HG03280 (cell line): ENCODE results near the gene ACTR1B.
"Not testable (repeated sequence)": the region's sequence is repeated elsewhere in the genome, so short reads cannot be mapped to it uniquely, and the experiment has no call there.

Experiments used
- ATAC-seq: cut with Tn5 transposase; IDR thresholded peaks from one replicate; pipeline ENCODE4 v1.9.1; 2021; ENCODE audit warnings: mild to moderate bottlenecking, moderate library complexity; ENCODE audit not compliant: unreplicated experiment

ACTR1B gene

GRCh38 chr2:97663962-97664635 lies at the start of gene ACTR1B:
TSS of gene ACTR1B (minus strand) at chr2:97664044. CDS start at chr2:97663890, 154 bp downstream.
- peak; percentile 88 for ATAC-seq

DNA sequence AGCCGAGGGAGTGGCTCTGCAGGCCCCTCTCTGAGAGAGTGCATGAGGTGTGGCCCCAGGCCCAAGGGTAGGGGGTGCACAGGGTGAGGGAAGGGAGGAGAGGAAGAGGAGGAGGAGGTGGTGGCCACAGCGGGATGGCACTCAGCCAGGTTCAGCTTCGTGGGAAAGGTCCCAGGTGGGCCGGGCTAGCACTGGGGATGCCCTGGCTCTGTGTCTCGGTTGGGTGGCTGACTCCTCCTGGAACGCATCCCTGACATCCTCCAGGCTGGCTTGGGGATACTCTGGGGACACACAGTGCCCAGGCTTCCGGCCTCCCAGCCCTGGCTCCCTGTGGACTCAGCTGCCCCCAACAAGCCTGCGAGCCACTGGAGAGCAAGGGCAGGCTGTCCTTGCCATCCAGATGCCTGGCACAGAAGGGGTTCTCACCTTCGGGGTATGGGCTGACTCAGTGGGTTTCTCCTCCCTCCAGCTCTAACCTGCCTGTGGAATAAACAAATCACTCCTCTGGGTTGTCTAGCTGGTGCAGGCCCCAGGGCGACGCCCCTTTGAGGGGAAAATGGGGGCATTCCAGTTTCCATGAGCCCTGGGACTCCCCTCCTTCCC lies 49.0 kb upstream of the ACTR1B start:
- no peak for ATAC-seq

DNA sequence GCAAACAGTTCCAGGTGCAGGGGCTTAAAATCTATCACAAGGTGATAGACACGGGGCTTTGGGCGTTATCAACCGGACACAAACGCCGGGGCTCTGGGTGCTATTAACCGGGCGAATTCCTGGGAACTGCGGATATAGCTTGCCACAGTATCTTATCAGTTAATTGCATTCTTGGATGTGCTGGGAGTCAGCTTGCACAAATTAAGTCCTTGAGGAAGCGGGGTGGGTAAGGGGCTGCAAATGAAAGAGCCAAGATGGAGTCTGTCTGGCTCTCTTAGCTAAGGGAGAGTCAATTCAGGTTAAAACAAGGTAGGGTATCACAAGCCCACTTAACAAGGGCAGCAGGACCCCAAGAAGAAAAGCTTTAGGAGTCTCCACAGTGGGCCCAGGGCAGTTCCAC lies 48.3 kb upstream of the ACTR1B start:
- ATAC-seq = not testable (repeated sequence)

DNA sequence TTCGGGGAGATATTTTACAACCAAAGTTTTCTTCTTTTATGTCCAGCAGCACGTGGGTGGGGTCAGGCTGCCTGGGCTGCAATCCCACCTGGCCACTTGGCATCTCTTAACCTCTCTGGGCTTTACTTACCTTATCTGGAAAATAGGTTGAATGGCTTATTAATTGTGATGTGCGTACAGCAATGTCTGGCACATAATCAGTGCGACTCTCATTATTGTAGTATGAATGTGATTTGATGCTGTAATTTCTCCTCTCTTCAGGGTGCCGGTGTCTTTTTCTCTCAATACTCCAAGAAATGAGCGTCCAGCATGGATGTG lies 47.5 kb upstream of the ACTR1B start:
- ATAC-seq = no peak

DNA sequence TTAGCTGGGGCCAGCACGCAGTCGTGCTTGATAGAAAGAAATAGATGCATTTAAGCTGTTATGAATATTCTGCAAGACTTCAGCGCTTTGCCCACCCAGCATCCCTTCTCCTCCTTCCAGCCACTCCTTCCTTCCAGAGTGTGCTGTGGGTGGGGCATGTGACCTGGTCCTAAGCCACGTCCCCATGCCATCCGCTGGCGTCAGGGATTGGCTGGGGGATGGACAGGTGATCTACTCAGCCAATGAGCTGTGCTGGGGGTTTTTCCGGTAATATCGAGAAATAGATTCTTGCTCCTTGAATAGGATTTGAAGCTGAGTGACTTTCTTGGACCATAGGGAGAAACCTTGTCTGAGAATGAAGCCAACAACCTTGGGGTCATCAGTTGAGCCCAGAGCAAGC lies 44.8 kb upstream of the ACTR1B start:
- ATAC-seq = no peak

DNA sequence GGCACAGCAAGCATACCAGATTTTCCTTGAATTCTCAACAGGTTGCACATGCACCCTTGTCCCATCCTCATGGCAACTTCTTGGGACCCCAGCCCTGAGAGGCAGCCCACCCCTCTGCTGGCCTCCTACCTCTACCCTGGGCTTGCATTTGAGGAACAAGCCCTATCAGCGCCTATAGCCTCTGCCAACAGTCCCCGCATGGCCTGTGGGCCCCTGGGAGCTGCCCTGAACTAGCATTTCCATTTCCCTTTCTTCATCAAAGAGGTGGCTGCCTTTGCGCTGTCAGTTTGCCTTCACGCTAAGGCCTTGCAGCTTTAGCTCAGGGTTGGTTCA lies 44.2 kb upstream of the ACTR1B start:
- no peak for ATAC-seq

DNA sequence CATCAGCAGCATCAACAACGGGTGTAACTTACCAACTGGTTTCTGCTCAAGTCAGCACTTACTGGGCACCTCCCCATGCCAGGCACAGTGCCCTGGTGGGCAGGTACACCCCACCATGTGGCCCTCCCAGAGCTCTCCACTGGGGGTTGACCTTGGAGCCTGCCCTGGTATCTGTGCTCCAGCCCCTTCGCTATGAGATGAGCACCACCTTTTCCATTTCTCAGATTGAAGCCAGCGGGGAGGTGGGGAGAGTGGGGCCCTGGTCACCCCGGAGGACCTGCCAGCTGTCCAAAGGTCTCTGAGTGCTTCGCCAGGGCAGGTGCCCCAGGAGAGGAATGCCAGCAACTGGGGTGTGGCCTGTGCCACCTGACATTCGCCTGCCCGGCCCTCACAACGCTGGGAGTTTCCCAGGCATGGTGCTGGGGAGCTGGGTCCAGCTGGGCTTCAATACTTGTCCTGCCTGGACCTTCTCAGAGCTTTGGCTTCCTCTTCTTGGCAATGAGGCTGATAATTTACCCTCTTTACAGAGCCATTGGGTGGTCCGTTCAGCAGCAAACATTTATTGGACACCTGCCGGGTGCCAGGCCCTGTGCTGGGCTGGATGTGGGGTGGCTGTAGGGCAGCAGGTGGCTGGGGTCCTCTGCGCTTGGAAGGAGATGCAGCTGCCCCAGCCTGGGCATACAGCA lies 43.7 kb upstream of the ACTR1B start:
- no peak for ATAC-seq

DNA sequence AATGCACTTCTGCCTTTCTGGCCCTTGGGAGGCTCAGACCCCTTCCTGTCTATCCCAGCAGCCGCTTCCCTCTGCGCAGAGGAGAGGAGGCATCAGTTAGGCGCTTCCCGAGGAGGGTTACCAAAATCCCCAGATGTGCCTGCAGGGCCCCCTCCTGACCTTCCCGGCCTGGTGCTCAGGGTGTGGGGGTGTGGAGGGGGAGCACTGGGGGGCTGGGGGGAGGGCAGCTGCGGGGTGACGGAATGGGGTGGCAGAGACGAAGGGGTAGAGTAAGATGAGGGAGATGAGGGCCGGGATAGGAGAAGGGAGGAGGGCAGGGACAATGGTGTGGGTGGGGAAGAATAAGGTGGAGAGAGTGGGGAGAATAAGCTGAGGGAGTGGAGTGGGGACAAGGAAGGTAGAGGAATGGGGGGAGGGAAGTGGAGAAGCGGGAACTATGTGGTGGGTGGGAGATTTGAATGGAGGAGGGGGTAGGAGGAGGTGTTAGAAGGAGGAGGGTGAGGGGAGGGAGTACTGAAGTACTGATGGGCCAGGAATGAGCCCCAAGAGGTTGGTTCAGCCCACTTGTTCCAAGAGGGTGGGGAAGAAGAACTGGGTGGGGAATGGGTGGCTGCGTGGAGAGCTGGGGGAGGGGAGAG lies 43.0 kb upstream of the ACTR1B start:
- ATAC-seq = no peak

DNA sequence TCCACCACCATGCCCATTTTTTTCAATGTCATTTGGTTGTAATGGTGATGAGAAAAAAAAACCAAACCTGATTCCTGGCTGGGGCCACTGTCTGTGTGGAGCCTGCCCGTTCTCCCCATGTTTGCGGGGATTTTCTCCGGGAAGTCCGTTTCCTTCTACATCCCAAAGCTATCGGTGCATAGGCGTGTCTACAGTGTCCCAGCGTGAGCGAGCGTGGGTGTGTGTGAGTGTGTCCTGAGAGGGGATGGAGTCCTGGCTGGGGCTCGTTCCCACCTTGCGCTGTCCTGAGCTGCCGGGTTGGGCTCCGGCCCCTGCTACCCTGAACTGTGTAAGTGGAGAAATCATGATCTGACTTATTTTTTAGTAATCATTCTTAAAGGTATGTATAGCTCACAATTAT lies 42.3 kb upstream of the ACTR1B start:
- ATAC-seq = no peak

DNA sequence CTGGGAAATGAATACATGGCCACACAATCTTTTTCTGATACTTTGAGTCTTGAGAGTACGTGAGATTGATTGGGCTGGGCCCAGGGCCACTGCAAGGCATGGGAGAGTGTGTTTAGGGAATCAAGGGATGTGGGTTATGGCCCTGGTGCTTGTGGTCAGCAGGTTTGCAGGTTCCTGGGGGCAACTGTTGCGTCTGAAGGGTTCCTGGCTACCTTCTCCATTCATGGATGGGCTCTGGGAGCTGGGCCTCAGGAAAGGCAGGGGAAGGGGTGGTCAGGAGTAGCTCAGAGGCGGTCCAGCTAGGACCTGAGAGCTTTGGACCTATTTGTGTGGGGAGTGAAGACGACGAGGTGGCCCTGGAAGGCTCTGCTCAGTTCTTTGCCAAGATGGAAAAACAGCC lies 41.1 kb upstream of the ACTR1B start:
- ATAC-seq = no peak

GRCh38 chr2:97703741-97704140 lies 39.9 kb upstream of the ACTR1B start:
- ATAC-seq = no peak

GRCh38 chr2:97702731-97703470 lies 39.1 kb upstream of the ACTR1B start:
- no peak for ATAC-seq

DNA sequence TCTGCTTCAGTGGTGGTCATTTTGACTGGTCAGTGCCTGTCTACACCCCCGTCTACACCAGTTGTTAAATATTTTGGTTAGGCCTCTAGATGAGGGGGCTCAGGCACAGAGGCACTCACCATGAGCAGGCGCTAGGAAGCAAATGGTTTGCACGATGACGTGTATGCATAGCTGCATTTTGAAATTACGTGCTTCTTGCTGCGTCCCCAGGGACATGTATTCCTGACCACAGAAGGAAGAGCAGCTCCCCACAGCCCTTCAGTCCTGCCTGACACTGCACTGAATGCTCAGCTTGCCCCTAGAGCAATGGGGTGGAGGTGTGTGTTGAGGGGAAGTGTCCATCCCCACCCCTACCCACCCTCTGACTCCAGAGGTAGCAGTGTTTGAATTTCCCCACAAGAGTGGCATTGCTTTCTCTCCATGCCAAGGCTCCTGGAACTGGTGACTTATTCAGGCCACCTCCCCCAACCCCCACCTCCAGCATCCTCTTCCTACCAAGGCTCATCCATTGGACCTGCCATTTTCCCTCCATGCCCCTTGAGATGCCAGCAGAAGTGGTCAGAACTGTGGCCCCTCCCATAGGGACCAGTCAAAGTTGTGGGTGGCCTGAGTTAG lies 38.1 kb upstream of the ACTR1B start:
- ATAC-seq = no peak

DNA sequence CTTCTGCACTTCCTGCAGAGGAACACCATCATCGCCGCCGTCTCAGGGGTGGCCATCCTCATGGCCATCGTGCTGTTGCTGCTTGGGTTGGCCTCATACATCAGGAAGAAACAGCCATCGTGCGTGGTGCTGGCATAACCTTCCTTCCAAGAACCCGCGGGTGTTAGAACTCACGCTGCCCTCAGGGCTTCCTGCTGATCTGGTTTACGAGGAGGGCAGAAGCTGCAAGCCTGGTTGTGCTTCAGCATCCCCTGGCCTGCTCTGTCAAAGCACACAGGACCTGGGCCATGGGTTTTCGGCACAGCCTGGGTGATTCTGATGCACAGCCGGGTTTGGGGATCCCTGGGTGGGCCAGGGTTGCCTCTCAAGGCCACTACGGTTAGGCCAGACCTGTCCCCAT lies 37.3 kb upstream of the ACTR1B start:
- ATAC-seq = no peak

- no peak for ATAC-seq
Measured at GRCh38 chr2:97699765-97700444, 36.1 kb upstream of the ACTR1B start.

- ATAC-seq = no peak
Measured at GRCh38 chr2:97698530-97698929, 34.7 kb upstream of the ACTR1B start.

DNA sequence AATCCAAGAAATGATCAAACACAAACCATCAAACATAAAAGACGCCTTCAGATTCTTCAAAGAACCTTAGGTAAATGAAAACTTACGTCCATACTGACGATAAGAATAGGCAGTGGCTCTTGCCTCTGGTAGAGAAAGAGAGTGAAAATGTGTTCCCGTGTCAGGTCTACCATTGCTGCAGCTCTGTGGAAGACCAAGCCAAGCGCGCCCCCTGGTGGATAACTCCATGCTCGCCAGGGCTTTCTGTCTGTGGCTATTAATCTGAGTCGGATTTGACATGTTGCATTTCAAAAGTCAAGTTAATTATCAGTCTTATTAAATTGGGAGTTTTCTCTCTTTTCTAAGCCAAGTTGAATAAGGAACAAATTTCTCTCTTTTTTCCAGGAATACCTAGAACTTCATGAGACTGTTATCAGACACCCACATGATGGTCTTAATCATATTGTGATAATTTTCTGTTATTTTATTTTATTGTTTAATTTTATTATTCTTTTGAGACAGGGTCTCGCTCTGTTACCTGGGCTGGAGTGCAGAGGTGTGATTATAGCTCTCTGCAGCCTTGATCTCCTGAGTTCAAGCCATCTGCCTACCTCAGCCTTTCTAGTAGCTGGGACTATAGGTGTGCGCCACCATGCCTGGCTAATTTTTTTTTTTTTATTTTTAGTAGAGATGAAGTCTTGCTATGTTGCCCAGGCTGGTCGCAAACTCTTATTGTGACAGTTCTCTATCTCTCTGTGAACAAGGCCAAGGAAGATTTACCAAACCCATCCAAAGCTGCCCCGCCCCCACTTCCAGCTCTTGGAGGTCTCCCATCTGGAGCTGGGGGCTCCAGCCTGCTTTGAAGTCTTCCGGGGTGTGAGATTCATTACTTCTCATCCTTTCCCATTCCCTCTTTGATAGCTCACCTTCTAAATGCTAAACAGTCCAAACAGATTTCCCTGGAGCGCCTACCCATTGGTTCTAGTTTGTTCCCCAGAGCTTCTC lies 33.7 kb upstream of the ACTR1B start:
- ATAC-seq = peak; percentile 90

GRCh38 chr2:97695744-97696143 lies 31.9 kb upstream of the ACTR1B start:
- no peak for ATAC-seq

DNA sequence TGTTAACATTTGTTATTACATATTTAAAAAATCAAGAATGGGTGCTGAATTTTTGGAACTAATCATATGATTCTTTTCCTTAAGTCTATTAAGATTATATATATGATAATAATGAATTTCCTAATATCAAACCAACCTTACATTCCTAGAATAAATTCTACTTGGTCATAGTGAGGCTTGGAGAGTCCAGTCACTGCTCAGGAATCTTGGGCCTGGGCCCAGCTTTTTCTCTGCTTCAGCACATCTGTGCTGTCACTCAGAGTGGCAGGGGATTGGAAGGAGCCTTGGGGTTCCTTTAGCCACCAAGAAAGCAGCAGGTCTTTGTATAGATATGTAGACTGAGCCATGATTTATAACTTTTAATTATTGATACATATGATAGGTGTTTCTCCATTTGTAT lies 29.6 kb upstream of the ACTR1B start:
- ATAC-seq = no peak
